ENCODE results near the gene RCBTB1.

RCBTB1 gene

GRCh38 chr13:49539746-49540145 lies 45.6 kb downstream of the RCBTB1 start:
- Histone ChIP-seq H3K36me3 (ENCODE audit: control insufficient read depth in 2 of 2, insufficient read depth in 1 of 2, low read length in 2 of 2) (peaks cover 3 to 35% of the 10 kb centered on the region in 2 experiments), H3K9me3 (ENCODE audit: control insufficient read depth, insufficient read depth, low read depth, low read length) (no peaks in the 10 kb centered on the region), H3K4me3 (ENCODE audit: low read depth, low read length) (no peak overlapping the region), H3K27ac (ENCODE audit: extremely low read depth, low read depth, low read length) (no peak overlapping the region), H3K4me1 (ENCODE audit: control insufficient read depth, insufficient read depth, low read length) (no peaks in the 10 kb centered on the region)
- TF ChIP-seq TCF7L2 (IDR thresholded peaks at IDR 0.05; ENCODE audit: borderline replicate concordance, low read depth, low read length) (no peak), KLF1 (tag by site-specific recombination; IDR thresholded peaks at IDR 0.05) (no peak), OSR2 (tag by site-specific recombination; IDR thresholded peaks at IDR 0.05) (no peak), ZNF596 (tag by site-specific recombination; IDR thresholded peaks at IDR 0.05) (no peak), ZNF394 (tag by site-specific recombination; IDR thresholded peaks at IDR 0.05; ENCODE audit: borderline replicate concordance) (no peak), ZNF184 (tag by site-specific recombination; IDR thresholded peaks at IDR 0.05) (no peak), ZBTB49 (tag by site-specific recombination; IDR thresholded peaks at IDR 0.05; ENCODE audit: low read depth) (no peak), ZNF404 (tag by site-specific recombination; IDR thresholded peaks at IDR 0.05) (no peak), ZNF221 (tag by site-specific recombination; IDR thresholded peaks at IDR 0.05; ENCODE audit: borderline replicate concordance) (no peak), ZNF133 (tag by site-specific recombination; IDR thresholded peaks at IDR 0.05) (no peak), ZNF558 (tag by site-specific recombination; IDR thresholded peaks at IDR 0.05) (no peak), ZNF362 (tag by site-specific recombination; IDR thresholded peaks at IDR 0.05) (no peak), SP2 (tag by site-specific recombination; IDR thresholded peaks at IDR 0.05) (no peak)
- POLR2A ChIA-PET: no interaction called here
- CTCF ChIA-PET: interaction anchor here (0.7 kb wide), 1 partner anchor 1270 kb away, joined by 3 read pairs; no protein-coding TSS in a partner anchor

- peaks cover 3 to 36% of the 10 kb centered on the region in 2 experiments for H3K36me3 ChIP-seq (ENCODE audit: control insufficient read depth in 2 of 2, insufficient read depth in 1 of 2, low read length in 2 of 2)
- no peak overlapping the region for H3K4me3 ChIP-seq (ENCODE audit: low read depth, low read length)
- H3K4me1 ChIP-seq (ENCODE audit: control insufficient read depth, insufficient read depth, low read length): no peaks in the 10 kb centered on the region
- H3K27ac ChIP-seq (ENCODE audit: extremely low read depth, low read depth, low read length): no peak overlapping the region
- CTCF ChIA-PET: interaction anchor here (0.7 kb wide), 1 partner anchor 1270 kb away, joined by 3 read pairs; no protein-coding TSS in a partner anchor
- H3K9me3 ChIP-seq (ENCODE audit: control insufficient read depth, insufficient read depth, low read depth, low read length): no peaks in the 10 kb centered on the region
- POLR2A ChIA-PET: no interaction called here
- no peak for TF ChIP-seq ZBTB21 (tag by site-specific recombination; IDR thresholded peaks at IDR 0.05)
- no peak for TF ChIP-seq ZBTB49 (tag by site-specific recombination; IDR thresholded peaks at IDR 0.05; ENCODE audit: low read depth)
- TF ChIP-seq ZNF692 (tag by site-specific recombination; IDR thresholded peaks at IDR 0.05): no peak
- no peak for TF ChIP-seq ZNF341 (tag by site-specific recombination; IDR thresholded peaks at IDR 0.05; ENCODE audit: low read depth)
- TF ChIP-seq SCRT2 (tag by site-specific recombination; IDR thresholded peaks at IDR 0.05): no peak
- TF ChIP-seq GLI2 (tag by site-specific recombination; IDR thresholded peaks at IDR 0.05; ENCODE audit: borderline replicate concordance, low read depth): no peak
- no peak for TF ChIP-seq SP7 (tag by site-specific recombination; IDR thresholded peaks at IDR 0.05)
- TF ChIP-seq KLF17 (tag by site-specific recombination; IDR thresholded peaks at IDR 0.05): no peak
- no peak for TF ChIP-seq ZNF548 (tag by site-specific recombination; IDR thresholded peaks at IDR 0.05)
- no peak for TF ChIP-seq ZBTB7A (tag by site-specific recombination; IDR thresholded peaks at IDR 0.05; ENCODE audit: low read depth)
- TF ChIP-seq ZNF658 (tag by site-specific recombination; IDR thresholded peaks at IDR 0.05): no peak
- no peak for TF ChIP-seq ZNF324 (tag by site-specific recombination; IDR thresholded peaks at IDR 0.05)
- TF ChIP-seq ZNF24 (tag by site-specific recombination; IDR thresholded peaks at IDR 0.05): no peak
- no peak for TF ChIP-seq ZNF280C (tag by site-specific recombination; IDR thresholded peaks at IDR 0.05)
- no peak for TF ChIP-seq ZNF596 (tag by site-specific recombination; IDR thresholded peaks at IDR 0.05)
Observed at GRCh38 chr13:49539313-49539712, 46.0 kb downstream of the RCBTB1 start.

Measured in HEK293 (cell line).